Peyer's patch (tissue), 4 donors: ENCODE data around the gene GALM.

Experiments
- POLR2A ChIP-seq, 2 donors: fragments of 450-650 bp; IDR thresholded peaks; one replicate each; pipeline ENCODE4 v1.5.1; 2017; ENCODE audit warnings: antibody characterized with exemption in 2 of 2, mild to moderate bottlenecking in 2 of 2, moderate library complexity in 2 of 2
- TF ChIP-seq, protein P1 (sequence below), 6 experiments: fragments of 450-650 bp in 4 of 6; fragments of 200-600 bp in 2 of 6; sonication (generic) in 1 of 6; IDR thresholded peaks; one replicate each; pipeline ENCODE4 v1.5.1; 2017 to 2019; ENCODE audit warnings: antibody characterized with exemption in 6 of 6, mild to moderate bottlenecking in 3 of 6, moderate library complexity in 1 of 6

DNA sequence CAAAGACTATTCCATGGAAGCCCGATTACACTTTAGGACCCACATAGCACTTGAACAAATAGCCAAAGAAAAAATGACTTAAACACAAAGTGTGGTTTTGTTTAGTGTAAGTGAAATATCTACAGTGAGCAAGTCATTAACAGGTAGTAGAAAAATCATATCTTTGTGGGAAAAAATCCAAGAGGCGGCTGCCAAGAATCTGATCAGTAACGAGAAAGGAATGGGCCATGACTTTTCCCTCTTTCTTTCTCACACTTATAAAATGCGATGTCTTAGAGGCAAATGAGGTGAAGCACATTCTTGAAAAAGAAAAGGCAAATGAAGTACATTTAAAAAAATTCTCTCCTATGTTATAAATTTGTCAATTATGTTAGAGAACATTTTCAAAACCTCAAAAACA is 99.2 kb downstream of the GALM start:
- TF ChIP-seq, protein P1, sequence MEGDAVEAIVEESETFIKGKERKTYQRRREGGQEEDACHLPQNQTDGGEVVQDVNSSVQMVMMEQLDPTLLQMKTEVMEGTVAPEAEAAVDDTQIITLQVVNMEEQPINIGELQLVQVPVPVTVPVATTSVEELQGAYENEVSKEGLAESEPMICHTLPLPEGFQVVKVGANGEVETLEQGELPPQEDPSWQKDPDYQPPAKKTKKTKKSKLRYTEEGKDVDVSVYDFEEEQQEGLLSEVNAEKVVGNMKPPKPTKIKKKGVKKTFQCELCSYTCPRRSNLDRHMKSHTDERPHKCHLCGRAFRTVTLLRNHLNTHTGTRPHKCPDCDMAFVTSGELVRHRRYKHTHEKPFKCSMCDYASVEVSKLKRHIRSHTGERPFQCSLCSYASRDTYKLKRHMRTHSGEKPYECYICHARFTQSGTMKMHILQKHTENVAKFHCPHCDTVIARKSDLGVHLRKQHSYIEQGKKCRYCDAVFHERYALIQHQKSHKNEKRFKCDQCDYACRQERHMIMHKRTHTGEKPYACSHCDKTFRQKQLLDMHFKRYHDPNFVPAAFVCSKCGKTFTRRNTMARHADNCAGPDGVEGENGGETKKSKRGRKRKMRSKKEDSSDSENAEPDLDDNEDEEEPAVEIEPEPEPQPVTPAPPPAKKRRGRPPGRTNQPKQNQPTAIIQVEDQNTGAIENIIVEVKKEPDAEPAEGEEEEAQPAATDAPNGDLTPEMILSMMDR (IDR thresholded peaks at IDR 0.05) = no peak
- no peak for TF ChIP-seq POLR2A (IDR thresholded peaks at IDR 0.05)
